Vagina (tissue), 2 donors: ENCODE results near the gene PRM3.

Source experiments
- CTCF ChIP-seq, 3 experiments: fragments of 450-650 bp in 2 of 3; fragments of 200-600 bp in 1 of 3; sonication (generic) in 1 of 3; IDR thresholded peaks; one replicate each; pipeline ENCODE4 v1.5.1; 2017 to 2019; ENCODE audit warnings: antibody characterized with exemption in 3 of 3, mild to moderate bottlenecking in 2 of 3, moderate library complexity in 2 of 3
- POLR2A ChIP-seq, 2 donors: fragments of 450-650 bp; IDR thresholded peaks; one replicate each; pipeline ENCODE4 v1.6.1; 2017; ENCODE audit warnings: antibody characterized with exemption in 2 of 2, mild to moderate bottlenecking in 2 of 2, moderate library complexity in 2 of 2
- POLR2AphosphoS5 ChIP-seq, 2 donors: sonication (generic); formaldehyde crosslinking; IDR thresholded peaks; one replicate each; pipeline ENCODE4 v1.9.0; 2017; ENCODE audit warnings: antibody characterized with exemption in 2 of 2, mild to moderate bottlenecking in 2 of 2, low read depth in 1 of 2; ENCODE audit not compliant: insufficient read depth in 1 of 2

GRCh38 chr16:11240636-11241473 is 32.6 kb downstream of the PRM3 start:
- TF ChIP-seq CTCF (IDR thresholded peaks at IDR 0.05) (no peak), POLR2AphosphoS5 (IDR thresholded peaks at IDR 0.05; ENCODE audit: insufficient read depth in 1 of 2, low read depth in 1 of 2) (no peak), POLR2A (IDR thresholded peaks at IDR 0.05) (no peak)
